GM19023 (cell line): ENCODE results near the gene RASA2.
"Not testable (repeated sequence)": the region's sequence is repeated elsewhere in the genome, so short reads cannot be mapped to it uniquely, and the experiment has no call there.

ENCODE experiments used
- ATAC-seq: cut with Tn5 transposase; IDR thresholded peaks from one replicate; pipeline ENCODE4 v1.9.1; 2021; ENCODE audit warnings: mild to moderate bottlenecking, moderate library complexity; ENCODE audit not compliant: unreplicated experiment

RASA2 gene

DNA sequence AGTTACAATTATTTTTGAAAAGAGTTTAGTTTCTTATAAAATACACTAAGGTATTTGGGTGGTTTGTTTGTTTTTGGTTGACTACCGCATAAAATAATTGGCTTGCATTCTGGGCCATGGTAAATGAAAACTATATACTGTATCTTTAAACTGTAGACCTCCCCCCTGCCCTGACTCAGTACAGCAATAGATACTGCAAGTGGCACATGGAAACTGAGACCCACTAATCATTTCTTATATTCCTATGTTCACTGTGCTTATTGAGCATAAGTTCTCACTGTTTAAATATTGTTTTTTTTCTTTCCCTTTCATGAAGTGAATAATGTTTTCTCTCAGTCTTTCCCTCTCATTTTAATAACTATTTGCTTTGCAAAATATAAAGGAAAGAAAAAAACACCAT lies 45.8 kb downstream of the RASA2 start:
- no peak for ATAC-seq

- not testable (repeated sequence) for ATAC-seq
Measured at GRCh38 chr3:141536017-141536416, 49.2 kb downstream of the RASA2 start.

DNA sequence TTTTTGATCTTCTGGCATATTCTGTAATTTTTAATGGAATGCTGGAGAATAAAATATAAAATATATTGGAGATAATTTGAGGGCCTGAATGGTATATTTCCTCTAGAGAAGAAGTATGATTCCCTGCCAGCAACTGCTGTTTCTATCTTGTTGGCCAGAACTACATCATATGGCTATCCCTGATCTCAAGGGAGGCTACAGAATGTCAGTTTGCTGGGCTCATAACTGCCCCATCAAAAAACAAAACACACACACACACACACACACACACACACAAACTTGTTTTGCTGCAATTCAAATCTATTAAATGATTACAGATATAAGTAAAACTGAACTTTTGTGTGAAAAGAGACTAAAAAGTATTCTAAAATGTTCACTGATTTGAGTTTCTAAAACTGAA lies 51.0 kb downstream of the RASA2 start:
- ATAC-seq = no peak

DNA sequence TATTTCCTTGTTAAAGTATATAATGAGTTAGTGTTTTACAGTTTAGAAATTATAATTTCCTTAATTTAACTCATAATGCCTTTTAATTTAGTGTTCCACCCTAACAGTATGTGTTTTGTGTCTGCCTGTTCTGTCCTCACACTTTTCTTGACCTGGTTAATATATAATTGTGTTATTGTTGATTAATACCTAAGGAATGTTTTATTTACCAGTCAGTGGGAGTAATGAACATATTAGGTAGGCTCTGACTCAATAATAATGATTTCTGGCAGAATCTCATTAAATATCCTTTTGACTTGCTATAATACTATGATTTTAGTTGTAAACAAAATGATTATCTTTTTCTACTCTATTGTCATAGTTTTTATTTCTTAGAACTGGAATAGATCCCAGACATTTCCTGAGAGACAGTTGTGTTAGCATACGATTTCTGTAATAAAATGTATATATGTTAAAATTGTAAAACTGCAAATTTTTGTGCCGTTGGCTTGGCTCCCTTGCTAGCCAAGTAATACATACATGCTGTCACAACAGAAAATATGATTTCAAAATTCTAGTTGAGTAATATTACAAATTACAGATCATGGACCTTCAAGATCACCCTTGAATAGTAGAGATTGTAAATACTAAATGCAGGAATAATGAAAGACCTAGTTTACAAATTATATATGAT lies 51.9 kb downstream of the RASA2 start:
- no peak for ATAC-seq

- ATAC-seq = no peak
Measured at GRCh38 chr3:141539431-141540187, 52.8 kb downstream of the RASA2 start.

- no peak for ATAC-seq
Measured at GRCh38 chr3:141540531-141540930, 53.7 kb downstream of the RASA2 start.

DNA sequence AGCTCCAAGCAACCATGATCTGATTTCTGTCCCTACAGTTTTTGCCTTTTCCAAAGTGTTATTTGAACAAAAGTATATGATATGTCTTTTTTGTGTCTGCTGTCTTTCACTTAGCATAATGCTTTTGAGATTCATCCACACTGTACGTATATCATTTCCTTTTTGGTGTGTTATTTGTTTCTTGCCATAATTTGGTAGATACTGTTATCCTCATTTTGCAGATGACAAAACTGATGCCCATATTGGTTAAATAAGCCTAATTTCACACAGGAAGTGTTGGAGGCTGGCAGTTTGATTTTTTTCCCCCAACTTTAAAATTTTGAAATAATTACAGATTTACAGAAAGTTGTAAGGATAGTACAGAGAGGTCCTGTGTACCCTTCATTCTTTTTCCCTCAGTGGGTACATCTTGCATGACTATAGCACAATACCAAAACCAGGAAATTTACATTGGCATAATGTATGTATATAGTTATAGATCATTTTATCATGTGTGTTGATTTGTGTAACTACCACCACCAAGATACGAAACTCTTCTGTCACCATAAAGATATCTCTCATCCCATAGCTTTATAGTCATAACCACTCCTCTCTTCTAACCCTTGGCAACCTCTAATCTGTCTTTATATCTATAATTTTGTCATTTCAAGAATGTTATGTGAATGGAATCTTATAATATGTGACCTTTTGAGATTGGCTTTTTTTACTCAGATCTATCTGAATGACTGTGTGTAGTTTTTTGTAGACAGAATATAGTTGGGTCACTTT lies 55.6 kb downstream of the RASA2 start:
- ATAC-seq = no peak

- no peak for ATAC-seq
Measured at GRCh38 chr3:141542989-141543388, 56.2 kb downstream of the RASA2 start.

DNA sequence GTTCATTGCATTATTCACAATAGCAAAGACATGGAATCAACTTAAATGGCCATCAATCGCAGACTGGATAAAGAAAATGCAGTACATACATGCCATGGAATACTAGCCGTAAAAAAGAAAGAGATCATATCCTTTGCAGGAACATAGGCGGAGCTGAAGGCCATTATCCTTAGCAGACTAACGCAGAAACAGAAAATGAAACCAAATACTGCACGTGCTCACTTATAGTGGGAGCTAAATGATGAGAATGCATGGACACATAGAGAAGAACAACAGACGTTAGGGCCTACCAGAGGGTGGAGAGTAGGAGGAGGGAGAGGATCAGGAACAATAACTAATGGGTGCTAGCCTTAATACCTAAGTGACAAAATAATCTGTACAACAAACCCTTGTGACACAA lies 57.9 kb downstream of the RASA2 start:
- ATAC-seq = no peak

GRCh38 chr3:141546081-141546480 lies 59.3 kb downstream of the RASA2 start:
- ATAC-seq = no peak

DNA sequence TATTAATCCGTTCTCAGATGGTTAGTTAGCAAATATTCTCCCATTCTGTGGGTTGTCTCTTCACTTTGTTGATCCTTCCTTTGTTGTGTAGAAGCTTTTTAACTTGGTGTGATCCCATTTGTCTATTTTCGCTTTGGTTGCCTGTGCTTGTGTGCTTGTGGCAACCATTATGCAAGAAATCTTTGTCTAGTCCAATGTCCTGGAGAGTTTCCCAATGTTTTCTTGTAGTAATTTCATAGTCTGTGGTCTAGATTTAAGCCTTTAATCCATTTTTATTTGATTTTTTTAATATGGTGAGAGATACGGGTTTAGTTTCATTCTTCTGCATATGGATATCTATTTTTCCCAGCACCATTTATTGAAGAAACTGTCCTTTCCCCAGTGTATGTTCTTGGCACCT lies 59.8 kb downstream of the RASA2 start:
- no peak for ATAC-seq

DNA sequence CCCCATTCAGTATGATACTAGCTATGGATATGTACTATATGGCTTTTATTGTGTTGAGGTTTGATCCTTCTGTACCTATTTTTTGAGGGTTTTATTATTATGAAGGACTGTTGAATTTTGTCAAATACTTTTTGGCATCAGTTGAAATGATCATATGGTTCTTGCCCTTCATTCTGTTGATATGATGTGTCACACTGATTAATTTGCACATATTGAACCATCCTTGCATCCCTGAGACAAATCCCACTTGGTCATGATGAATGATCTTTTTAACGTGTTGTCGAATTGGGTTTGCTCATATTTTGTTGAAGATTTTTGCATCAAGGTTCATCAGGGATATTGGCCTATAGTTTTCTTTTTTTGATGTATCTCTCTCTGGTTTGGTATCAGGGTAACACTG lies 61.0 kb downstream of the RASA2 start:
- ATAC-seq = no peak

DNA sequence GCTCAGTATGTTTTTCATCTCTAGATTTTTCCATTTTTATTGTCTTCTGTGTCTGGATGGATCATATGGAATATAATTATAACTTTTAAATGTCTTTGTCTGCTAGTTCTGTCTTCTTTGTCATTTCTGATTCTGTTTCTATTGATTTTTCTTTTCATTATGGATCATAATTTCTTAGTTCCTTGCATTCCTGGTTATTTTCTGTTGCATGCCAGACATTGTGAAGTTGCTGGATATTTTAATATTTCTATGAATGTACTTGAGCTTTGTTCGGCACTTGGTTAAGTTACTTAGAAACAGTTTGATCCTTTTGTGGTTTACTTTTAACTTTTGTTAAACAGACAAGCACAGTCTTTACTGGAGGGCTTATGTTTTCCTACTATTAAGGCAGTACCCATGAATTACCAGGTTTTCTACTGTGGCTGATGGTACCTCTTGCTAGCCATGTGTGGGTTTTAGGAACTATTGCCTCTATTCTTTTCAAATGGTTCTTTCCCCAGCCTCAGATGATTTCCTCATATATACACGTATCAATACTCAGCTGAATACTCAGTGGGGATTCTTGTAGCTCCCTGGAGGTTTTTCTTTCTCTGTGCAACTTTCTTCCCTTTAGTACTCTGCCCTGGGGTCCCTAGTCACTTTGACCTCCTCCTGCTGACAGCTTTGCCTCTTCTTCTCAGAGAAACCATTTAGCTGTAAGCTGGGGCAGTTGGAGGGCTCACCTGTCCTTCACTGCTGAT lies 64.3 kb downstream of the RASA2 start:
- ATAC-seq = no peak

- no peak for ATAC-seq
Measured at GRCh38 chr3:141552440-141552991, 65.7 kb downstream of the RASA2 start.

- no peak for ATAC-seq
Measured at GRCh38 chr3:141553055-141553454, 66.2 kb downstream of the RASA2 start.

DNA sequence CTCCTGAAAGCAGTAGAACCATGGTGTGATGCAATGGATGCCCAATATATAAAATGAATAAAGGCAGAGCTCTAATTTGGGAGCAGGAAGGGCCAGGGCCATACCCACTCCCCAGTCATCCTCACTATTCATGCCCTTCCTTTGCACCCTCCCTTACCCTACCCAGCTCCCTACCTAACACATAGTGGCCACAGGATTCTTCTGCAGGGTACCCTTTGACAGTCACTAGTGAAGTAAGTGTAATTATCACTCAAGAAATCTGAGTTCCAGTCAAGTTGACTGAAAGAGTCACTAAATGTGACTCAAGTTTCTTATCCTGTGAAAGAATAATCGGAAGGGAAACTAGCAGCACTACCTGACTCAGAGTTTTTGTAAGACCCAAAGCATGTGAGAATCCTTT lies 69.2 kb downstream of the RASA2 start:
- ATAC-seq = no peak

DNA sequence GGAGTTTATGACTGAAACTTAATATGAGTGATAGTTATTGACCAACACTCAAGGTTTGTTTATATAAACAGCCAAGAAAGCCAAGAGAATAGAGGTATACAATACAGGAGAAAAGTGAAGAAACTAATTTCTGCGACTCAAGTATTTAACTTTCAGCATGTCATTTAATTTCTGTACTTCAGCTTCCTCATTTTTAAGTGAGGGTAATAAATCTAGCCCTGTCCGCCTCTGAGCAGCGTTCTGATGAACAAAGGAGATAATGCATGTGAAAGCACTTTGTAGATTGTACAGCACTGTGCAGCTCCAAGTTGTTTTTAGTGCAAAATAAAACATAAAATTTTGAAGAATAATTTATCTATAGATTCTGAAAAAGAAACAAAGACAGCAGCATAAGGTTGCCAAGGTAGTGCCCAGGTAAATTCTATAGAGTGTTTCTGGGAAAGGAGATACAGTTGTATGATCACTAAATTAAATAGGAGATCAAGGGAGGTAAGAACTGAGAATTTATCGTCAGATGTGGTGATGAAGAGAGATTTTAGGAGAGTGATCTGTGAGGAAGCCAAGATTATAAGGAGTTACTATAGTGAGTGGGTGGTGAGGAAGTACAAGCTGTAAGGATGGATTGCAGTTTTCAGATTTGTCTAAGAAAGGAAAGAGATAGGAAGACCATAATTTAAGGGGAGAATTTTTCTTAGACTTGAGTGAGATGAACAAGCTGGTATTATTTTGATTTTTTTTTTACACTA lies 71.3 kb downstream of the RASA2 start:
- no peak for ATAC-seq

DNA sequence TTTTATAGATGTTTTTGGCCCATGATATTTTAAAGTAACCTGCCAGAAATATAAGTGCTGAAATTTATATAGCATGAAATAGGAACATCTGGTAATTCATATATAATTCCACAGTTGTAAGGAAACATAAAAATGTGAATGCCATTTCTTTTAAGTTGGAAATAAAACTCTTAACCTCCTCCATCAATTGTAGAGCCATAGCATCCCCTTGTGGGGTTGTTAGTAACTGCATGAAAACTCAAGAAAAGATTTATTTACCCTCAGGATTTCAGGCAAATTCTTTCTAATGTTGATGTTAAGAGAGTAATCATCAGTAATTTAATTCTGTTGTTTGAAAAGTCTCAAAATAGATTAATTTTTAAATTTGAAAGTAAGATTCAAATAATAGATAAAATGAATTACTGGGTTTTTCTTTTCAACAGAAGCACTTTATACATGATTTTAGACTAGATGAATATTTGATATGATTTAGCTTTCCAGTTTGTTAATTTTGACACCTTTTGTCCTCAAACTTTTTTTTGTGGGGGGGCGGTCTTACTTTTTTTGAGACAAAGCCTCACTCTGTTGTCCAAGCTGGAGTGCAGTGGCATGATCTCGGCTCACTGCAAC lies 74.7 kb downstream of the RASA2 start:
- ATAC-seq = no peak

- ATAC-seq = no peak
Measured at GRCh38 chr3:141564241-141564640, 77.4 kb downstream of the RASA2 start.

- ATAC-seq = no peak
Measured at GRCh38 chr3:141570068-141570467, 83.2 kb downstream of the RASA2 start.
